Measurements from ENCODE around the gene PEX5L. TPM values are rescaled to one million over a fixed set of nuclear protein-coding genes. Genes with fewer than 3 reads are reported as not detected.

Gene PEX5L
- total RNA-seq, 2 donors from 2014 or later = 0.86 to 1.9 TPM

- 30% methylated on average over 3 of the region's 3 CpGs; no CpG with 5 or more reads in 1 of the 2 experiments for WGBS, 2 experiments (ENCODE audit: insufficient coverage in 1 of 2, insufficient read length in 1 of 2)
- Histone ChIP-seq H3K27ac (ENCODE audit: low read depth, low read length) (no peak overlapping the region), H3K9ac (ENCODE audit: extremely low read depth, low read length, poor library complexity, severe bottlenecking) (no peak overlapping the region), H3K4me3 (ENCODE audit: low read length) (no peak overlapping the region), H3K4me1 (ENCODE audit: control insufficient read depth, insufficient read depth, low read length) (no peaks in the 10 kb centered on the region), H3K9me3 (ENCODE audit: control insufficient read depth, low read length) (no peaks in the 10 kb centered on the region), H3K36me3 (ENCODE audit: control insufficient read depth, insufficient read depth, low read length) (no peaks in the 10 kb centered on the region), H3K27me3 (ENCODE audit: control insufficient read depth, insufficient read depth, low read length, poor library complexity, severe bottlenecking) (no peaks in the 10 kb centered on the region)
- Mint-ChIP-seq H3K4me3 (no peak overlapping the region), H3K36me3 (ENCODE audit: low read depth) (no peaks in the 10 kb centered on the region), H3K9me3 (no peaks in the 10 kb centered on the region), H3K27ac (no peak overlapping the region), H3K4me1 (peaks cover 23% of the 10 kb centered on the region), H3K27me3 (ENCODE audit: insufficient read depth) (no peaks in the 10 kb centered on the region)
- TF ChIP-seq, protein P1, sequence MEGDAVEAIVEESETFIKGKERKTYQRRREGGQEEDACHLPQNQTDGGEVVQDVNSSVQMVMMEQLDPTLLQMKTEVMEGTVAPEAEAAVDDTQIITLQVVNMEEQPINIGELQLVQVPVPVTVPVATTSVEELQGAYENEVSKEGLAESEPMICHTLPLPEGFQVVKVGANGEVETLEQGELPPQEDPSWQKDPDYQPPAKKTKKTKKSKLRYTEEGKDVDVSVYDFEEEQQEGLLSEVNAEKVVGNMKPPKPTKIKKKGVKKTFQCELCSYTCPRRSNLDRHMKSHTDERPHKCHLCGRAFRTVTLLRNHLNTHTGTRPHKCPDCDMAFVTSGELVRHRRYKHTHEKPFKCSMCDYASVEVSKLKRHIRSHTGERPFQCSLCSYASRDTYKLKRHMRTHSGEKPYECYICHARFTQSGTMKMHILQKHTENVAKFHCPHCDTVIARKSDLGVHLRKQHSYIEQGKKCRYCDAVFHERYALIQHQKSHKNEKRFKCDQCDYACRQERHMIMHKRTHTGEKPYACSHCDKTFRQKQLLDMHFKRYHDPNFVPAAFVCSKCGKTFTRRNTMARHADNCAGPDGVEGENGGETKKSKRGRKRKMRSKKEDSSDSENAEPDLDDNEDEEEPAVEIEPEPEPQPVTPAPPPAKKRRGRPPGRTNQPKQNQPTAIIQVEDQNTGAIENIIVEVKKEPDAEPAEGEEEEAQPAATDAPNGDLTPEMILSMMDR (conservative IDR thresholded peaks at IDR 0.05) = no peak
- no peak for DNase-seq
Measured at GRCh38 chr3:179964890-179965289, 71.8 kb downstream of the PEX5L start.

DNA sequence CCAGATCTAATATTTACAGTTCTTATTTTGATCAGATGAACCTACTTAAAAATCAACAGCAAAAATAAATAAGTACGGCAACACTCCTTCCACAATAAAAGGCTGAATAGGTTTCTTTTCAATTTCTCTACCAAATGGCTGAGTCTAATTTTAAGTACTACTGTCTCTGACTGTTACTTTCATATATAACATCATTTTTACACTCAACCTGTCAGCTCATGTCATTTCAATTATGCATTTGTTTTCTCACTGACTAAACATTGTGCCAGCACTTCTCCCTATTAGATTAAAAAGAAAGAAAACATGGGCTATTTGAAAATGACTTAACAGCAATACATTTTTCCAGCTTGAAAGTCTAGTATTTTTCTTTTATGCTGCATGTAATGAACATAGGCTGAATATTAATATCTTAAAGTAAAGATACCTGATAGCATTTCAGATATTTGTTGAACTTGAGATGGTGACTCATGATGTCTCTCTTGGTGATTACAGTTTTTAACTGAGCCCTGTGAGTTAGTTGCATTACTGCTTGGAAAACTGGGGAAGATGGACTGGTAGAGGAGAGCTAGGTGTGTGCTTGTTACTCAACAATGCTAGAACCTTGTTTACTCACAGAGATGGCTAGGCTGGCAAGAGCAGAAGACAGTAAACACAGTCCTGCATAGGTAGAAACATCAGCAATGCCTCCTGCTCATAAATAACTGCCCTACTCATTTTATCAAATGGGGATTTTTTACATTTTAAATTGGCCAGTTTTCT is 73.9 kb downstream of the PEX5L start:
- Histone ChIP-seq H3K36me3 (ENCODE audit: control insufficient read depth, insufficient read depth, low read length) (no peaks in the 10 kb centered on the region), H3K9me3 (ENCODE audit: control insufficient read depth, low read length) (no peaks in the 10 kb centered on the region), H3K9ac (ENCODE audit: extremely low read depth, low read length, poor library complexity, severe bottlenecking) (no peak overlapping the region), H3K27ac (ENCODE audit: low read depth, low read length) (no peak overlapping the region), H3K4me1 (ENCODE audit: control insufficient read depth, insufficient read depth, low read length) (no peaks in the 10 kb centered on the region), H3K27me3 (ENCODE audit: control insufficient read depth, insufficient read depth, low read length, poor library complexity, severe bottlenecking) (no peaks in the 10 kb centered on the region), H3K4me3 (ENCODE audit: low read length) (no peak overlapping the region)
- TF ChIP-seq, protein P1 (conservative IDR thresholded peaks at IDR 0.05) = no peak
- Mint-ChIP-seq H3K9me3 (no peaks in the 10 kb centered on the region), H3K36me3 (ENCODE audit: low read depth) (no peaks in the 10 kb centered on the region), H3K4me3 (no peak overlapping the region), H3K4me1 (peaks cover 21% of the 10 kb centered on the region), H3K27ac (no peak overlapping the region), H3K27me3 (ENCODE audit: insufficient read depth) (no peaks in the 10 kb centered on the region)
- 88 to 98% methylated on average over 1 of the region's 1 CpG for WGBS, 2 experiments (ENCODE audit: insufficient coverage in 1 of 2, insufficient read length in 1 of 2)
- DNase-seq = no peak

- H3K27me3 Mint-ChIP-seq (ENCODE audit: insufficient read depth) = no peaks in the 10 kb centered on the region
- no peaks in the 10 kb centered on the region for H3K27me3 ChIP-seq (ENCODE audit: control insufficient read depth, insufficient read depth, low read length, poor library complexity, severe bottlenecking)
- H3K36me3 Mint-ChIP-seq (ENCODE audit: low read depth) = no peaks in the 10 kb centered on the region
- H3K9me3 ChIP-seq (ENCODE audit: control insufficient read depth, low read length) = no peaks in the 10 kb centered on the region
- no peaks in the 10 kb centered on the region for H3K9me3 Mint-ChIP-seq
- TF ChIP-seq, protein P1 (conservative IDR thresholded peaks at IDR 0.05) = no peak
- DNase-seq = no peak
- H3K4me1 Mint-ChIP-seq = peaks cover 12% of the 10 kb centered on the region
- H3K4me3 Mint-ChIP-seq = no peak overlapping the region
- 90 to 94% methylated on average over 3 to 5 of the region's 5 CpGs for WGBS, 2 experiments (ENCODE audit: insufficient coverage in 1 of 2, insufficient read length in 1 of 2)
- H3K9ac ChIP-seq (ENCODE audit: extremely low read depth, low read length, poor library complexity, severe bottlenecking) = no peak overlapping the region
- H3K27ac ChIP-seq (ENCODE audit: low read depth, low read length) = no peak overlapping the region
- H3K27ac Mint-ChIP-seq = no peak overlapping the region
- H3K4me3 ChIP-seq (ENCODE audit: low read length) = no peak overlapping the region
- no peaks in the 10 kb centered on the region for H3K4me1 ChIP-seq (ENCODE audit: control insufficient read depth, insufficient read depth, low read length)
- no peaks in the 10 kb centered on the region for H3K36me3 ChIP-seq (ENCODE audit: control insufficient read depth, insufficient read depth, low read length)
Measured at GRCh38 chr3:179961703-179962078, 75.0 kb downstream of the PEX5L start.

All from endodermal cell (in vitro differentiated cells).